GM23338 (cell line): ENCODE measurements around the gene SLC25A25.

ENCODE experiments used
- CREB1 ChIP-seq: fragments of 250-450 bp; sonication (Bioruptor Pico); IDR thresholded peaks from 2 replicates; pipeline ENCODE4 v1.5.0; 2020; ENCODE audit warnings: low read depth, mild to moderate bottlenecking, moderate library complexity
- EZH2 ChIP-seq: fragments of 200-600 bp; sonication (generic); IDR thresholded peaks from one replicate; pipeline ENCODE4 v1.8.0; 2017; ENCODE audit warnings: antibody characterized with exemption, mild to moderate bottlenecking, low read depth; ENCODE audit not compliant: unreplicated experiment
- EZH2phosphoT487 ChIP-seq: fragments of 200-600 bp; sonication (generic); IDR thresholded peaks from one replicate; pipeline ENCODE4 v1.8.1; 2018; ENCODE audit warnings: antibody characterized with exemption; ENCODE audit not compliant: unreplicated experiment
- JUNB ChIP-seq: IDR thresholded peaks from one replicate; pipeline ENCODE4 v1.6.1; 2016; ENCODE audit warnings: antibody characterized with exemption; ENCODE audit not compliant: unreplicated experiment
- POLR2AphosphoS5 ChIP-seq: IDR thresholded peaks from 2 replicates; pipeline ENCODE4 v1.6.1; 2016; ENCODE audit warnings: antibody characterized with exemption, low read depth
- REST ChIP-seq: IDR thresholded peaks from one replicate; pipeline ENCODE4 v1.6.1; 2018; ENCODE audit warnings: antibody characterized with exemption; ENCODE audit not compliant: unreplicated experiment
- STAT1 ChIP-seq: IDR thresholded peaks from one replicate; pipeline ENCODE4 v1.6.1; 2016; ENCODE audit warnings: antibody characterized with exemption; ENCODE audit not compliant: unreplicated experiment
- ZNF331 ChIP-seq: fragments of 250-450 bp; sonication (Bioruptor Pico); IDR thresholded peaks from 2 replicates; pipeline ENCODE4 v1.5.0; 2020; ENCODE audit warnings: low read depth, mild to moderate bottlenecking, moderate library complexity
- TF ChIP-seq, protein P1 (sequence below), 2 experiments: fragments of 200-600 bp in 1 of 2; sonication (generic) in 1 of 2; conservative IDR thresholded peaks; 2 replicates each; pipeline versions ENCODE4 v1.5.1 to v1.6.1; 2016 to 2017; ENCODE audit warnings: antibody characterized with exemption in 2 of 2, low read depth in 2 of 2, mild to moderate bottlenecking in 2 of 2, moderate library complexity in 1 of 2
- TF ChIP-seq, protein P2 (sequence below): IDR thresholded peaks from 2 replicates; pipeline ENCODE4 v1.6.1; 2016; ENCODE audit warnings: antibody characterized with exemption

DNA sequence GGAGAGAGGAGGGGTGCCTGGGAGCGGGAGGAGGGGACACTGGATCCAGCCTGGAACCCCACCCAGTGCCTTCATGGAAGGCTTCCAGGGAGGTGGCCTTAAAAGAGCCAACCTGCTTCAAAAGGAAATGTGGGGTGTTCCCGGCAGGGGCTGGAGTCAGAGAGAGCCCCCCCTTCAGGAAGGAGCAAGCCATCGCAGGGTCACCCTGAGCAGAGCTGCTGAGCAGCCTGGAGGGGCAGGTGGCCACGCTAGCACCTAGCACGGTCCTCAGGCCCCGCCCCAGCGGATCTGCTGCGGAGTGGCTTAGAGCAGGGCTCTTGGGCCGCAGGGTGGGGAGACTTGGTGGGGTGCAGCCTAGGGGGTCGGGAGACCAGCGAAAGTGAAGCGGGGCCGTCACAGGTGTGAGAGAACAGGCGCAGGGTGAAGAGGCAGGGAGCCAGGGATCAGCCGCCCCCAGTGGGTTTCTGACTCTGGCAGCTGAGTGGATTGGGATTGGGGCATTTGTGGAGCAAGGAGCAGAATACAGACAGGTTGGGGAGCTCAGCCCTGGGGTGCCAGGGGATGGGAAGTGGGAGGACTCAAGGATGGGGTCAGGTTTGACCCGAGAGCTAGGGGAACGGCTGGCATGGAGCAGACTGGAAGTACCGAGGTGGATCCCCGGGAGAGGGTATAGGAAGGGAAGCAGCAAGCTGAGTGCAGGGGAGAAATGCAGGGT, 82.7 kb downstream of the SLC25A25 start:
- TF ChIP-seq, protein P1, sequence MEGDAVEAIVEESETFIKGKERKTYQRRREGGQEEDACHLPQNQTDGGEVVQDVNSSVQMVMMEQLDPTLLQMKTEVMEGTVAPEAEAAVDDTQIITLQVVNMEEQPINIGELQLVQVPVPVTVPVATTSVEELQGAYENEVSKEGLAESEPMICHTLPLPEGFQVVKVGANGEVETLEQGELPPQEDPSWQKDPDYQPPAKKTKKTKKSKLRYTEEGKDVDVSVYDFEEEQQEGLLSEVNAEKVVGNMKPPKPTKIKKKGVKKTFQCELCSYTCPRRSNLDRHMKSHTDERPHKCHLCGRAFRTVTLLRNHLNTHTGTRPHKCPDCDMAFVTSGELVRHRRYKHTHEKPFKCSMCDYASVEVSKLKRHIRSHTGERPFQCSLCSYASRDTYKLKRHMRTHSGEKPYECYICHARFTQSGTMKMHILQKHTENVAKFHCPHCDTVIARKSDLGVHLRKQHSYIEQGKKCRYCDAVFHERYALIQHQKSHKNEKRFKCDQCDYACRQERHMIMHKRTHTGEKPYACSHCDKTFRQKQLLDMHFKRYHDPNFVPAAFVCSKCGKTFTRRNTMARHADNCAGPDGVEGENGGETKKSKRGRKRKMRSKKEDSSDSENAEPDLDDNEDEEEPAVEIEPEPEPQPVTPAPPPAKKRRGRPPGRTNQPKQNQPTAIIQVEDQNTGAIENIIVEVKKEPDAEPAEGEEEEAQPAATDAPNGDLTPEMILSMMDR (conservative IDR thresholded peaks at IDR 0.05; ENCODE audit: low read depth in 2 of 2), result peak; percentile 80 to 83
- TF ChIP-seq EZH2 (no peak), POLR2AphosphoS5 (no peak), EZH2phosphoT487 (no peak), JUNB (no peak), REST (no peak), STAT1 (no peak), ZNF331 (CRISPR knock-in tag) (no peak), CREB1 (CRISPR knock-in tag) (no peak)
- TF ChIP-seq, protein P2, sequence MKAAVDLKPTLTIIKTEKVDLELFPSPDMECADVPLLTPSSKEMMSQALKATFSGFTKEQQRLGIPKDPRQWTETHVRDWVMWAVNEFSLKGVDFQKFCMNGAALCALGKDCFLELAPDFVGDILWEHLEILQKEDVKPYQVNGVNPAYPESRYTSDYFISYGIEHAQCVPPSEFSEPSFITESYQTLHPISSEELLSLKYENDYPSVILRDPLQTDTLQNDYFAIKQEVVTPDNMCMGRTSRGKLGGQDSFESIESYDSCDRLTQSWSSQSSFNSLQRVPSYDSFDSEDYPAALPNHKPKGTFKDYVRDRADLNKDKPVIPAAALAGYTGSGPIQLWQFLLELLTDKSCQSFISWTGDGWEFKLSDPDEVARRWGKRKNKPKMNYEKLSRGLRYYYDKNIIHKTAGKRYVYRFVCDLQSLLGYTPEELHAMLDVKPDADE, result no peak
